WTC11 (cell line): ENCODE data around the gene PPP1CA.

ENCODE experiments used
- ATF1 ChIP-seq: sonication (generic); formaldehyde crosslinking; IDR thresholded peaks from 2 replicates; pipeline ENCODE4 v1.8.1; 2023; ENCODE audit warnings: mild to moderate bottlenecking, moderate library complexity, missing genetic modification reagents
- CREM ChIP-seq: sonication (generic); formaldehyde crosslinking; IDR thresholded peaks from 2 replicates; pipeline ENCODE4 v1.8.1; 2022; ENCODE audit warnings: mild to moderate bottlenecking, missing genetic modification reagents, moderate library complexity
- FOXP1 ChIP-seq: sonication (generic); formaldehyde crosslinking; IDR thresholded peaks from 2 replicates; pipeline ENCODE4 v1.8.0; 2022; ENCODE audit warnings: missing genetic modification reagents, mild to moderate bottlenecking, moderate library complexity, borderline replicate concordance
- NFATC4 ChIP-seq: fragments of 250-450 bp; sonication (Bioruptor Pico); IDR thresholded peaks from 2 replicates; pipeline ENCODE4 v1.9.0; 2021; ENCODE audit warnings: mild to moderate bottlenecking
- ZNF121 ChIP-seq: sonication (generic); formaldehyde crosslinking; IDR thresholded peaks from 2 replicates; pipeline ENCODE4 v1.8.0; 2023; ENCODE audit warnings: missing genetic modification reagents
- TF ChIP-seq, protein P1 (sequence below): sonication (generic); formaldehyde crosslinking; IDR thresholded peaks from 2 replicates; pipeline ENCODE4 v1.8.0; 2023; ENCODE audit warnings: missing genetic modification reagents, mild to moderate bottlenecking, borderline replicate concordance
- TF ChIP-seq, protein P2 (sequence below): fragments of 200-600 bp; IDR thresholded peaks from 2 replicates; pipeline ENCODE4 v1.8.0; 2022; ENCODE audit warnings: antibody characterized with exemption
- TF ChIP-seq, protein P3 (sequence below): sonication (generic); formaldehyde crosslinking; IDR thresholded peaks from 2 replicates; pipeline ENCODE4 v1.8.1; 2023; ENCODE audit warnings: mild to moderate bottlenecking, moderate library complexity, missing genetic modification reagents

DNA sequence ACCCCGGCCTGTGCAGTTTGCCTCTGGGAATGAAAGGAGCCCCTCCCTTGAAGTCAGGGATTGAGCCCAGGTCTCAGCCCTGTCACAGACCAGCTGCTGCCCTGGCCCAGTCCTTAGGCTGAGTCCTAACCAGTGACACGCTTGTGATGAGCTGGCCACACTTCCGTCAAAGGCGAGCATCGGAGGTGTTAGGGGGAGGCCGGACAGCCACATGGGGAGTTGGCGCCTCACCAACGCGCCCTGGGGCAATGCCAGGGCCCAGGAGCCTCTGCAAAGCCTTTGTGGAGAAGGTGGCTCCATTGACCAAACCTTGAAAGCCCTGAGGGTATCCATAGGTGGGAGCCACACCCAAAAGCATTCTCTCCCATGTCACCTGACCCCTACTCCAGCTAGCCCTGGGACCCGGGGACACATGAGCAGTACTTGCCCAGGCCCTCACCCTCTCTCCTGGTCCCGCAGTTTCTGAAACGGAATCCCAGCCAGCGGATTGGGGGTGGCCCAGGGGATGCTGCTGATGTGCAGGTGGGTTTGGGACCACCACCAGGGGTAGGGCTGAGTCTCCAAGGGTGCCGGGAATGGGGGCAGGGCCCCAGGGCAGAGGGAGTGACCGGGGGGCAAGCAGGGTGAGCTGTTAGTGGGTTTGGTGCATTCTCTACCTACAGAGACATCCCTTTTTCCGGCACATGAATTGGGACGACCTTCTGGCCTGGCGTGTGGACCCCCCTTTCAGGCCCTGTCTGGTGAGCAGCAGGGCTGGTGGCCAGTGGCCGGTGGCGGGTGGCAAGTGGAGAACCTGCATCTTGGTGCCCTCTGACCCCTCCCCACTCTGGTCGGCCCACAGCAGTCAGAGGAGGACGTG, 32.1 kb upstream of the PPP1CA start:
- TF ChIP-seq ZNF121 (CRISPR knock-in tag) (no peak), NFATC4 (CRISPR knock-in tag) (no peak), ATF1 (CRISPR knock-in tag) (no peak), CREM (no peak), FOXP1 (CRISPR knock-in tag) (no peak)
- TF ChIP-seq, protein P1, sequence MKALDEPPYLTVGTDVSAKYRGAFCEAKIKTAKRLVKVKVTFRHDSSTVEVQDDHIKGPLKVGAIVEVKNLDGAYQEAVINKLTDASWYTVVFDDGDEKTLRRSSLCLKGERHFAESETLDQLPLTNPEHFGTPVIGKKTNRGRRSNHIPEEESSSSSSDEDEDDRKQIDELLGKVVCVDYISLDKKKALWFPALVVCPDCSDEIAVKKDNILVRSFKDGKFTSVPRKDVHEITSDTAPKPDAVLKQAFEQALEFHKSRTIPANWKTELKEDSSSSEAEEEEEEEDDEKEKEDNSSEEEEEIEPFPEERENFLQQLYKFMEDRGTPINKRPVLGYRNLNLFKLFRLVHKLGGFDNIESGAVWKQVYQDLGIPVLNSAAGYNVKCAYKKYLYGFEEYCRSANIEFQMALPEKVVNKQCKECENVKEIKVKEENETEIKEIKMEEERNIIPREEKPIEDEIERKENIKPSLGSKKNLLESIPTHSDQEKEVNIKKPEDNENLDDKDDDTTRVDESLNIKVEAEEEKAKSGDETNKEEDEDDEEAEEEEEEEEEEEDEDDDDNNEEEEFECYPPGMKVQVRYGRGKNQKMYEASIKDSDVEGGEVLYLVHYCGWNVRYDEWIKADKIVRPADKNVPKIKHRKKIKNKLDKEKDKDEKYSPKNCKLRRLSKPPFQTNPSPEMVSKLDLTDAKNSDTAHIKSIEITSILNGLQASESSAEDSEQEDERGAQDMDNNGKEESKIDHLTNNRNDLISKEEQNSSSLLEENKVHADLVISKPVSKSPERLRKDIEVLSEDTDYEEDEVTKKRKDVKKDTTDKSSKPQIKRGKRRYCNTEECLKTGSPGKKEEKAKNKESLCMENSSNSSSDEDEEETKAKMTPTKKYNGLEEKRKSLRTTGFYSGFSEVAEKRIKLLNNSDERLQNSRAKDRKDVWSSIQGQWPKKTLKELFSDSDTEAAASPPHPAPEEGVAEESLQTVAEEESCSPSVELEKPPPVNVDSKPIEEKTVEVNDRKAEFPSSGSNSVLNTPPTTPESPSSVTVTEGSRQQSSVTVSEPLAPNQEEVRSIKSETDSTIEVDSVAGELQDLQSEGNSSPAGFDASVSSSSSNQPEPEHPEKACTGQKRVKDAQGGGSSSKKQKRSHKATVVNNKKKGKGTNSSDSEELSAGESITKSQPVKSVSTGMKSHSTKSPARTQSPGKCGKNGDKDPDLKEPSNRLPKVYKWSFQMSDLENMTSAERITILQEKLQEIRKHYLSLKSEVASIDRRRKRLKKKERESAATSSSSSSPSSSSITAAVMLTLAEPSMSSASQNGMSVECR (CRISPR knock-in tag) = no peak
- TF ChIP-seq, protein P2, sequence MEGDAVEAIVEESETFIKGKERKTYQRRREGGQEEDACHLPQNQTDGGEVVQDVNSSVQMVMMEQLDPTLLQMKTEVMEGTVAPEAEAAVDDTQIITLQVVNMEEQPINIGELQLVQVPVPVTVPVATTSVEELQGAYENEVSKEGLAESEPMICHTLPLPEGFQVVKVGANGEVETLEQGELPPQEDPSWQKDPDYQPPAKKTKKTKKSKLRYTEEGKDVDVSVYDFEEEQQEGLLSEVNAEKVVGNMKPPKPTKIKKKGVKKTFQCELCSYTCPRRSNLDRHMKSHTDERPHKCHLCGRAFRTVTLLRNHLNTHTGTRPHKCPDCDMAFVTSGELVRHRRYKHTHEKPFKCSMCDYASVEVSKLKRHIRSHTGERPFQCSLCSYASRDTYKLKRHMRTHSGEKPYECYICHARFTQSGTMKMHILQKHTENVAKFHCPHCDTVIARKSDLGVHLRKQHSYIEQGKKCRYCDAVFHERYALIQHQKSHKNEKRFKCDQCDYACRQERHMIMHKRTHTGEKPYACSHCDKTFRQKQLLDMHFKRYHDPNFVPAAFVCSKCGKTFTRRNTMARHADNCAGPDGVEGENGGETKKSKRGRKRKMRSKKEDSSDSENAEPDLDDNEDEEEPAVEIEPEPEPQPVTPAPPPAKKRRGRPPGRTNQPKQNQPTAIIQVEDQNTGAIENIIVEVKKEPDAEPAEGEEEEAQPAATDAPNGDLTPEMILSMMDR = no peak
- TF ChIP-seq, protein P3, sequence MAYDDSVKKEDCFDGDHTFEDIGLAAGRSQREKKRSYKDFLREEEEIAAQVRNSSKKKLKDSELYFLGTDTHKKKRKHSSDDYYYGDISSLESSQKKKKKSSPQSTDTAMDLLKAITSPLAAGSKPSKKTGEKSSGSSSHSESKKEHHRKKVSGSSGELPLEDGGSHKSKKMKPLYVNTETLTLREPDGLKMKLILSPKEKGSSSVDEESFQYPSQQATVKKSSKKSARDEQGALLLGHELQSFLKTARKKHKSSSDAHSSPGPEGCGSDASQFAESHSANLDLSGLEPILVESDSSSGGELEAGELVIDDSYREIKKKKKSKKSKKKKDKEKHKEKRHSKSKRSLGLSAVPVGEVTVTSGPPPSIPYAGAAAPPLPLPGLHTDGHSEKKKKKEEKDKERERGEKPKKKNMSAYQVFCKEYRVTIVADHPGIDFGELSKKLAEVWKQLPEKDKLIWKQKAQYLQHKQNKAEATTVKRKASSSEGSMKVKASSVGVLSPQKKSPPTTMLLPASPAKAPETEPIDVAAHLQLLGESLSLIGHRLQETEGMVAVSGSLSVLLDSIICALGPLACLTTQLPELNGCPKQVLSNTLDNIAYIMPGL (CRISPR knock-in tag) = no peak
